ENCODE data around the gene TGM3. TPM values are rescaled to one million over a fixed set of nuclear protein-coding genes. Genes with fewer than 3 reads are reported as not detected.

Gene TGM3
- total and polyA plus RNA-seq, 2 experiments from 2014 or later, result 0.08 TPM; not detected in 1

DNA sequence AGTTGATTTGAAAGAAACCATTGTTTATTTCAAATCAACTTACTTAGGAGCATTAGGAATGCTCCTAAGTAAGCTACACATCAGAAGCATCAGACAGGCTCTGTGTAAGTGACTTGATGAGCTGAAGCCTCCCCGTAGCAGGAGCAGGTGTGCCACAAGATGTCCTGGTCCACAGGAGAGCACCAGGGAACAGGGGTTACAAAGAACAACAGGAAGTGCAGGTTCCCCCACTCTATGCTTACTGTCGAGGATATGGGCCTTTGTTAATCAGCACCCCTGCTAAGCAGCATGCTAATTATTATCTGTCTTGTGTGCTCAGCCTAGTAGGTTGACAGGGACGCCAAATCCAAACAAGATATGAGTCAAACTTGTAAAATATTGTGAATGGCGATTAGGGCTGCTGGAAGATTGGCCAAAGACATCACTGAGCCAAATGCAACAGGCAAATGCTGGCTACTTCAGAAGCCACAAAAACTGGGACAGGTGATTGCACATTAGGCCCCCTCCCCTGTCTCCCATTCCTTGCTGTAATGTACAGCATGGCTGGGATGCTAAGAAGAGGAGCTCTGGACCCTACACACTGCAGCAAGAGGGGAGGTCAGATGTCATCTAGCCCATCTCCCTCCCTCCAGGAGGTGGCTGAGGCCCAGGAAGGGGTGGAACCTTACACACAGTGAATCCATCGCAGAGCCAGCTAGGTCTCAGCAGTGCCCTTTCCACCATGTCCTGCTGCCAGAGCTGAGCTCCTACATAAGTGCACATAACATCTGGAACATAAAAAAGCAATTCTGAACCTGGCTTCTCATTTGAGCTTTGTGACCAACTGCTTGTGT lies 939 bp downstream of the TGM3 start:
- H2AFZ ChIP-seq, result peak overlapping the region; percentile 56; the same call in 1 of the 2 replicates
- H3K27me3 ChIP-seq (ENCODE audit: insufficient read depth), result no peaks in the 10 kb centered on the region
- Mint-ChIP-seq H3K27ac (no peak overlapping the region), H3K4me1 (peaks cover 30% of the 10 kb centered on the region), H3K36me3 (ENCODE audit: low read depth) (no peaks in the 10 kb centered on the region), H3K9me3 (no peaks in the 10 kb centered on the region; the same call in 2 of the 3 replicates), H3K27me3 (ENCODE audit: insufficient read depth, low read depth, poor library complexity) (peaks cover 2% of the 10 kb centered on the region), H3K4me3 (no peak overlapping the region; the same call in 2 of the 3 replicates)
- ATAC-seq, result peak; percentile 54
- H3K9me2 ChIP-seq (ENCODE audit: insufficient read depth), result no peaks in the 10 kb centered on the region
- H3K36me3 ChIP-seq (ENCODE audit: insufficient read depth), result no peaks in the 10 kb centered on the region
- peak; percentile 30 for DNase-seq (ENCODE audit: low spot score)
- H3K4me3 ChIP-seq, result no peak overlapping the region
- no peak overlapping the region for H3K27ac ChIP-seq (ENCODE audit: low read depth)
- TF ChIP-seq EZH2 (IDR thresholded peaks at IDR 0.05; ENCODE audit: low read depth, unreplicated experiment), result no peak
- no peak for TF ChIP-seq ZNF331 (CRISPR knock-in tag; IDR thresholded peaks at IDR 0.05; ENCODE audit: low read depth)
- TF ChIP-seq CREB1 (CRISPR knock-in tag; IDR thresholded peaks at IDR 0.05; ENCODE audit: low read depth), result no peak
- TF ChIP-seq, protein P1, sequence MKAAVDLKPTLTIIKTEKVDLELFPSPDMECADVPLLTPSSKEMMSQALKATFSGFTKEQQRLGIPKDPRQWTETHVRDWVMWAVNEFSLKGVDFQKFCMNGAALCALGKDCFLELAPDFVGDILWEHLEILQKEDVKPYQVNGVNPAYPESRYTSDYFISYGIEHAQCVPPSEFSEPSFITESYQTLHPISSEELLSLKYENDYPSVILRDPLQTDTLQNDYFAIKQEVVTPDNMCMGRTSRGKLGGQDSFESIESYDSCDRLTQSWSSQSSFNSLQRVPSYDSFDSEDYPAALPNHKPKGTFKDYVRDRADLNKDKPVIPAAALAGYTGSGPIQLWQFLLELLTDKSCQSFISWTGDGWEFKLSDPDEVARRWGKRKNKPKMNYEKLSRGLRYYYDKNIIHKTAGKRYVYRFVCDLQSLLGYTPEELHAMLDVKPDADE (IDR thresholded peaks at IDR 0.05), result no peak
- no peak for TF ChIP-seq EZH2phosphoT487 (IDR thresholded peaks at IDR 0.05; ENCODE audit: unreplicated experiment)
- TF ChIP-seq, protein P2, sequence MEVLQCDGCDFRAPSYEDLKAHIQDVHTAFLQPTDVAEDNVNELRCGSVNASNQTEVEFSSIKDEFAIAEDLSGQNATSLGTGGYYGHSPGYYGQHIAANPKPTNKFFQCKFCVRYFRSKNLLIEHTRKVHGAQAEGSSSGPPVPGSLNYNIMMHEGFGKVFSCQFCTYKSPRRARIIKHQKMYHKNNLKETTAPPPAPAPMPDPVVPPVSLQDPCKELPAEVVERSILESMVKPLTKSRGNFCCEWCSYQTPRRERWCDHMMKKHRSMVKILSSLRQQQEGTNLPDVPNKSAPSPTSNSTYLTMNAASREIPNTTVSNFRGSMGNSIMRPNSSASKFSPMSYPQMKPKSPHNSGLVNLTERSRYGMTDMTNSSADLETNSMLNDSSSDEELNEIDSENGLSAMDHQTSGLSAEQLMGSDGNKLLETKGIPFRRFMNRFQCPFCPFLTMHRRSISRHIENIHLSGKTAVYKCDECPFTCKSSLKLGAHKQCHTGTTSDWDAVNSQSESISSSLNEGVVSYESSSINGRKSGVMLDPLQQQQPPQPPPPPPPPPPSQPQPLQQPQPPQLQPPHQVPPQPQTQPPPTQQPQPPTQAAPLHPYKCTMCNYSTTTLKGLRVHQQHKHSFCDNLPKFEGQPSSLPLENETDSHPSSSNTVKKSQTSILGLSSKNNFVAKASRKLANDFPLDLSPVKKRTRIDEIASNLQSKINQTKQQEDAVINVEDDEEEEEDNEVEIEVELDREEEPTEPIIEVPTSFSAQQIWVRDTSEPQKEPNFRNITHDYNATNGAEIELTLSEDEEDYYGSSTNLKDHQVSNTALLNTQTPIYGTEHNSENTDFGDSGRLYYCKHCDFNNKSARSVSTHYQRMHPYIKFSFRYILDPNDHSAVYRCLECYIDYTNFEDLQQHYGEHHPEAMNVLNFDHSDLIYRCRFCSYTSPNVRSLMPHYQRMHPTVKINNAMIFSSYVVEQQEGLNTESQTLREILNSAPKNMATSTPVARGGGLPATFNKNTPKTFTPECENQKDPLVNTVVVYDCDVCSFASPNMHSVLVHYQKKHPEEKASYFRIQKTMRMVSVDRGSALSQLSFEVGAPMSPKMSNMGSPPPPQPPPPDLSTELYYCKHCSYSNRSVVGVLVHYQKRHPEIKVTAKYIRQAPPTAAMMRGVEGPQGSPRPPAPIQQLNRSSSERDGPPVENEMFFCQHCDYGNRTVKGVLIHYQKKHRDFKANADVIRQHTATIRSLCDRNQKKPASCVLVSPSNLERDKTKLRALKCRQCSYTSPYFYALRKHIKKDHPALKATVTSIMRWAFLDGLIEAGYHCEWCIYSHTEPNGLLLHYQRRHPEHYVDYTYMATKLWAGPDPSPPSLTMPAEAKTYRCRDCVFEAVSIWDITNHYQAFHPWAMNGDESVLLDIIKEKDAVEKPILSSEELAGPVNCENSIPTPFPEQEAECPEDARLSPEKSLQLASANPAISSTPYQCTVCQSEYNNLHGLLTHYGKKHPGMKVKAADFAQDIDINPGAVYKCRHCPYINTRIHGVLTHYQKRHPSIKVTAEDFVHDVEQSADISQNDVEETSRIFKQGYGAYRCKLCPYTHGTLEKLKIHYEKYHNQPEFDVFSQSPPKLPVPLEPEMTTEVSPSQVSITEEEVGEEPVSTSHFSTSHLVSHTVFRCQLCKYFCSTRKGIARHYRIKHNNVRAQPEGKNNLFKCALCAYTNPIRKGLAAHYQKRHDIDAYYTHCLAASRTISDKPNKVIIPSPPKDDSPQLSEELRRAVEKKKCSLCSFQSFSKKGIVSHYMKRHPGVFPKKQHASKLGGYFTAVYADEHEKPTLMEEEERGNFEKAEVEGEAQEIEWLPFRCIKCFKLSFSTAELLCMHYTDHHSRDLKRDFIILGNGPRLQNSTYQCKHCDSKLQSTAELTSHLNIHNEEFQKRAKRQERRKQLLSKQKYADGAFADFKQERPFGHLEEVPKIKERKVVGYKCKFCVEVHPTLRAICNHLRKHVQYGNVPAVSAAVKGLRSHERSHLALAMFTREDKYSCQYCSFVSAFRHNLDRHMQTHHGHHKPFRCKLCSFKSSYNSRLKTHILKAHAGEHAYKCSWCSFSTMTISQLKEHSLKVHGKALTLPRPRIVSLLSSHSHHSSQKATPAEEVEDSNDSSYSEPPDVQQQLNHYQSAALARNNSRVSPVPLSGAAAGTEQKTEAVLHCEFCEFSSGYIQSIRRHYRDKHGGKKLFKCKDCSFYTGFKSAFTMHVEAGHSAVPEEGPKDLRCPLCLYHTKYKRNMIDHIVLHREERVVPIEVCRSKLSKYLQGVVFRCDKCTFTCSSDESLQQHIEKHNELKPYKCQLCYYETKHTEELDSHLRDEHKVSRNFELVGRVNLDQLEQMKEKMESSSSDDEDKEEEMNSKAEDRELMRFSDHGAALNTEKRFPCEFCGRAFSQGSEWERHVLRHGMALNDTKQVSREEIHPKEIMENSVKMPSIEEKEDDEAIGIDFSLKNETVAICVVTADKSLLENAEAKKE (CRISPR knock-in tag; IDR thresholded peaks at IDR 0.05), result no peak
- TF ChIP-seq, protein P3, sequence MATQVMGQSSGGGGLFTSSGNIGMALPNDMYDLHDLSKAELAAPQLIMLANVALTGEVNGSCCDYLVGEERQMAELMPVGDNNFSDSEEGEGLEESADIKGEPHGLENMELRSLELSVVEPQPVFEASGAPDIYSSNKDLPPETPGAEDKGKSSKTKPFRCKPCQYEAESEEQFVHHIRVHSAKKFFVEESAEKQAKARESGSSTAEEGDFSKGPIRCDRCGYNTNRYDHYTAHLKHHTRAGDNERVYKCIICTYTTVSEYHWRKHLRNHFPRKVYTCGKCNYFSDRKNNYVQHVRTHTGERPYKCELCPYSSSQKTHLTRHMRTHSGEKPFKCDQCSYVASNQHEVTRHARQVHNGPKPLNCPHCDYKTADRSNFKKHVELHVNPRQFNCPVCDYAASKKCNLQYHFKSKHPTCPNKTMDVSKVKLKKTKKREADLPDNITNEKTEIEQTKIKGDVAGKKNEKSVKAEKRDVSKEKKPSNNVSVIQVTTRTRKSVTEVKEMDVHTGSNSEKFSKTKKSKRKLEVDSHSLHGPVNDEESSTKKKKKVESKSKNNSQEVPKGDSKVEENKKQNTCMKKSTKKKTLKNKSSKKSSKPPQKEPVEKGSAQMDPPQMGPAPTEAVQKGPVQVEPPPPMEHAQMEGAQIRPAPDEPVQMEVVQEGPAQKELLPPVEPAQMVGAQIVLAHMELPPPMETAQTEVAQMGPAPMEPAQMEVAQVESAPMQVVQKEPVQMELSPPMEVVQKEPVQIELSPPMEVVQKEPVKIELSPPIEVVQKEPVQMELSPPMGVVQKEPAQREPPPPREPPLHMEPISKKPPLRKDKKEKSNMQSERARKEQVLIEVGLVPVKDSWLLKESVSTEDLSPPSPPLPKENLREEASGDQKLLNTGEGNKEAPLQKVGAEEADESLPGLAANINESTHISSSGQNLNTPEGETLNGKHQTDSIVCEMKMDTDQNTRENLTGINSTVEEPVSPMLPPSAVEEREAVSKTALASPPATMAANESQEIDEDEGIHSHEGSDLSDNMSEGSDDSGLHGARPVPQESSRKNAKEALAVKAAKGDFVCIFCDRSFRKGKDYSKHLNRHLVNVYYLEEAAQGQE (IDR thresholded peaks at IDR 0.05; ENCODE audit: unreplicated experiment), result no peak
- TF ChIP-seq ZNF114 (CRISPR knock-in tag; IDR thresholded peaks at IDR 0.05), result no peak
- no peak for TF ChIP-seq POLR2AphosphoS5 (IDR thresholded peaks at IDR 0.05; ENCODE audit: low read depth)
- no peak for TF ChIP-seq STAT1 (IDR thresholded peaks at IDR 0.05; ENCODE audit: unreplicated experiment)
- TF ChIP-seq JUNB (IDR thresholded peaks at IDR 0.05; ENCODE audit: unreplicated experiment), result no peak
- TF ChIP-seq, protein P4, sequence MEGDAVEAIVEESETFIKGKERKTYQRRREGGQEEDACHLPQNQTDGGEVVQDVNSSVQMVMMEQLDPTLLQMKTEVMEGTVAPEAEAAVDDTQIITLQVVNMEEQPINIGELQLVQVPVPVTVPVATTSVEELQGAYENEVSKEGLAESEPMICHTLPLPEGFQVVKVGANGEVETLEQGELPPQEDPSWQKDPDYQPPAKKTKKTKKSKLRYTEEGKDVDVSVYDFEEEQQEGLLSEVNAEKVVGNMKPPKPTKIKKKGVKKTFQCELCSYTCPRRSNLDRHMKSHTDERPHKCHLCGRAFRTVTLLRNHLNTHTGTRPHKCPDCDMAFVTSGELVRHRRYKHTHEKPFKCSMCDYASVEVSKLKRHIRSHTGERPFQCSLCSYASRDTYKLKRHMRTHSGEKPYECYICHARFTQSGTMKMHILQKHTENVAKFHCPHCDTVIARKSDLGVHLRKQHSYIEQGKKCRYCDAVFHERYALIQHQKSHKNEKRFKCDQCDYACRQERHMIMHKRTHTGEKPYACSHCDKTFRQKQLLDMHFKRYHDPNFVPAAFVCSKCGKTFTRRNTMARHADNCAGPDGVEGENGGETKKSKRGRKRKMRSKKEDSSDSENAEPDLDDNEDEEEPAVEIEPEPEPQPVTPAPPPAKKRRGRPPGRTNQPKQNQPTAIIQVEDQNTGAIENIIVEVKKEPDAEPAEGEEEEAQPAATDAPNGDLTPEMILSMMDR (conservative IDR thresholded peaks at IDR 0.05; ENCODE audit: low read depth in 2 of 2), result no peak
- H3K4me1 ChIP-seq (ENCODE audit: insufficient read depth), result peaks cover 10% of the 10 kb centered on the region
- peak overlapping the region; percentile 28; the same call in 1 of the 2 replicates for H3K4me2 ChIP-seq
- no peaks in the 10 kb centered on the region for H4K20me1 ChIP-seq (replicated peaks; ENCODE audit: insufficient read depth)
- no peaks in the 10 kb centered on the region for H3K79me2 ChIP-seq (replicated peaks; ENCODE audit: insufficient read depth)
- no peaks in the 10 kb centered on the region for H3F3A ChIP-seq (replicated peaks; ENCODE audit: low read depth)
